Dendritic cell treated with granulocyte-macrophage colony-stimulating factor and Interleukin-4, amounts not matched to agents 40 ng/mL and 50 ng/mL, for 4 days (primary cell): ENCODE measurements around the gene IKZF2.

Source experiments
- H3K27ac Mint-ChIP-seq: one replicate; pipeline ENCODE4 v1.8.0; 2022; ENCODE audit warnings: mild to moderate bottlenecking, mixed read lengths
- H3K27me3 Mint-ChIP-seq: one replicate; pipeline ENCODE4 v1.8.0; 2022; ENCODE audit warnings: mild to moderate bottlenecking, mixed read lengths
- H3K36me3 Mint-ChIP-seq: one replicate; pipeline ENCODE4 v1.8.0; 2022; ENCODE audit warnings: low read depth, mixed read lengths
- H3K4me1 Mint-ChIP-seq: one replicate; pipeline ENCODE4 v1.8.0; 2022; ENCODE audit warnings: low read depth, mixed read lengths
- H3K4me3 Mint-ChIP-seq: one replicate; pipeline ENCODE4 v1.8.0; 2022; ENCODE audit warnings: mild to moderate bottlenecking, moderate library complexity, mixed read lengths
- H3K9me3 Mint-ChIP-seq: one replicate; pipeline ENCODE4 v1.8.0; 2022; ENCODE audit warnings: mixed read lengths
- intact Hi-C: fragments of 100-400 bp; cut with micrococcal nuclease; formaldehyde crosslinking; loops from one replicate; pipeline ENCODE4 v1.15.0; 2022

Gene IKZF2

GRCh38 chr2:213147538-213147937 lies 3.9 kb downstream of the IKZF2 start:
- peaks cover 12% of the 10 kb centered on the region for H3K36me3 Mint-ChIP-seq
- H3K4me3 Mint-ChIP-seq = no peak overlapping the region
- H3K4me1 Mint-ChIP-seq = peaks cover 35% of the 10 kb centered on the region
- no peak overlapping the region for H3K27ac Mint-ChIP-seq
- no peaks in the 10 kb centered on the region for H3K9me3 Mint-ChIP-seq
- peaks cover 16% of the 10 kb centered on the region for H3K27me3 Mint-ChIP-seq
- intact Hi-C loops = no loop called here

- Mint-ChIP-seq H3K36me3 (no peaks in the 10 kb centered on the region), H3K4me3 (no peak overlapping the region), H3K4me1 (peaks cover 24% of the 10 kb centered on the region), H3K27me3 (peaks cover 10% of the 10 kb centered on the region), H3K27ac (no peak overlapping the region), H3K9me3 (no peaks in the 10 kb centered on the region)
- intact Hi-C loops = no loop called here
Observed at GRCh38 chr2:213145715-213146242, 5.6 kb downstream of the IKZF2 start.

GRCh38 chr2:213137064-213137463 lies 14.3 kb downstream of the IKZF2 start:
- Mint-ChIP-seq H3K4me3 (no peak overlapping the region), H3K4me1 (no peaks in the 10 kb centered on the region), H3K27ac (no peak overlapping the region), H3K27me3 (no peaks in the 10 kb centered on the region), H3K36me3 (no peaks in the 10 kb centered on the region), H3K9me3 (no peaks in the 10 kb centered on the region)
- intact Hi-C loops = no loop called here

- Mint-ChIP-seq H3K9me3 (no peaks in the 10 kb centered on the region), H3K36me3 (no peaks in the 10 kb centered on the region), H3K27me3 (no peaks in the 10 kb centered on the region), H3K4me3 (no peak overlapping the region), H3K4me1 (peaks cover 11% of the 10 kb centered on the region), H3K27ac (no peak overlapping the region)
- intact Hi-C loops = no loop called here
Observed at GRCh38 chr2:213129311-213129710, 22.1 kb downstream of the IKZF2 start.

GRCh38 chr2:213125646-213126347 lies 25.6 kb downstream of the IKZF2 start:
- H3K27ac Mint-ChIP-seq = no peak overlapping the region
- H3K27me3 Mint-ChIP-seq = no peaks in the 10 kb centered on the region
- no peaks in the 10 kb centered on the region for H3K36me3 Mint-ChIP-seq
- no peaks in the 10 kb centered on the region for H3K9me3 Mint-ChIP-seq
- H3K4me3 Mint-ChIP-seq = no peak overlapping the region
- peaks cover 11% of the 10 kb centered on the region for H3K4me1 Mint-ChIP-seq
- intact Hi-C loops = no loop called here

GRCh38 chr2:213122725-213123124 lies 28.7 kb downstream of the IKZF2 start:
- Mint-ChIP-seq H3K4me1 (no peaks in the 10 kb centered on the region), H3K27ac (no peak overlapping the region), H3K36me3 (no peaks in the 10 kb centered on the region), H3K4me3 (no peak overlapping the region), H3K9me3 (no peaks in the 10 kb centered on the region), H3K27me3 (no peaks in the 10 kb centered on the region)
- intact Hi-C loops = no loop called here

- no peaks in the 10 kb centered on the region for H3K27me3 Mint-ChIP-seq
- H3K27ac Mint-ChIP-seq = no peak overlapping the region
- H3K4me1 Mint-ChIP-seq = no peaks in the 10 kb centered on the region
- intact Hi-C loops = no loop called here
- no peak overlapping the region for H3K4me3 Mint-ChIP-seq
- H3K36me3 Mint-ChIP-seq = no peaks in the 10 kb centered on the region
- no peaks in the 10 kb centered on the region for H3K9me3 Mint-ChIP-seq
Observed at GRCh38 chr2:213121690-213122089, 29.7 kb downstream of the IKZF2 start.

GRCh38 chr2:213119061-213119809 lies 32.2 kb downstream of the IKZF2 start:
- H3K4me3 Mint-ChIP-seq = no peak overlapping the region
- H3K9me3 Mint-ChIP-seq = no peaks in the 10 kb centered on the region
- intact Hi-C loops = no loop called here
- no peaks in the 10 kb centered on the region for H3K27me3 Mint-ChIP-seq
- H3K27ac Mint-ChIP-seq = no peak overlapping the region
- no peaks in the 10 kb centered on the region for H3K4me1 Mint-ChIP-seq
- no peaks in the 10 kb centered on the region for H3K36me3 Mint-ChIP-seq

GRCh38 chr2:213108308-213108707 lies 43.1 kb downstream of the IKZF2 start:
- Mint-ChIP-seq H3K36me3 (no peaks in the 10 kb centered on the region), H3K9me3 (no peaks in the 10 kb centered on the region), H3K27ac (no peak overlapping the region), H3K4me3 (no peak overlapping the region), H3K4me1 (no peaks in the 10 kb centered on the region), H3K27me3 (no peaks in the 10 kb centered on the region)
- intact Hi-C loops = no loop called here

- H3K4me1 Mint-ChIP-seq = no peaks in the 10 kb centered on the region
- intact Hi-C loops = no loop called here
- H3K36me3 Mint-ChIP-seq = no peaks in the 10 kb centered on the region
- no peak overlapping the region for H3K4me3 Mint-ChIP-seq
- H3K27ac Mint-ChIP-seq = no peak overlapping the region
- H3K27me3 Mint-ChIP-seq = no peaks in the 10 kb centered on the region
- H3K9me3 Mint-ChIP-seq = no peaks in the 10 kb centered on the region
Observed at GRCh38 chr2:213107728-213108127, 43.7 kb downstream of the IKZF2 start.

- Mint-ChIP-seq H3K9me3 (no peaks in the 10 kb centered on the region), H3K36me3 (no peaks in the 10 kb centered on the region), H3K27ac (no peak overlapping the region), H3K4me1 (no peaks in the 10 kb centered on the region), H3K27me3 (no peaks in the 10 kb centered on the region), H3K4me3 (no peak overlapping the region)
- intact Hi-C loops = no loop called here
Observed at GRCh38 chr2:213105212-213105611, 46.2 kb downstream of the IKZF2 start.

GRCh38 chr2:213104903-213105202 lies 46.6 kb downstream of the IKZF2 start:
- H3K27ac Mint-ChIP-seq = no peak overlapping the region
- no peaks in the 10 kb centered on the region for H3K36me3 Mint-ChIP-seq
- H3K27me3 Mint-ChIP-seq = no peaks in the 10 kb centered on the region
- no peak overlapping the region for H3K4me3 Mint-ChIP-seq
- intact Hi-C loops = no loop called here
- no peaks in the 10 kb centered on the region for H3K9me3 Mint-ChIP-seq
- H3K4me1 Mint-ChIP-seq = no peaks in the 10 kb centered on the region

GRCh38 chr2:213104092-213104902 lies 47.1 kb downstream of the IKZF2 start:
- Mint-ChIP-seq H3K27me3 (no peaks in the 10 kb centered on the region), H3K27ac (no peak overlapping the region), H3K36me3 (no peaks in the 10 kb centered on the region), H3K9me3 (no peaks in the 10 kb centered on the region), H3K4me3 (no peak overlapping the region), H3K4me1 (no peaks in the 10 kb centered on the region)
- intact Hi-C loops = no loop called here
